GM21529 (cell line): Measurements from ENCODE around the gene TESK1.
"Not testable (repeated sequence)": the region's sequence is repeated elsewhere in the genome, so short reads cannot be mapped to it uniquely, and the experiment has no call there.

Experiments
- ATAC-seq: cut with Tn5 transposase; IDR thresholded peaks from one replicate; pipeline ENCODE4 v1.9.1; 2021; ENCODE audit not compliant: unreplicated experiment

TESK1 gene

GRCh38 chr9:35579130-35579529 lies 25.9 kb upstream of the TESK1 start:
- ATAC-seq = no peak

GRCh38 chr9:35579659-35580227 lies 25.3 kb upstream of the TESK1 start:
- not testable (repeated sequence) for ATAC-seq

GRCh38 chr9:35583521-35583920 lies 21.5 kb upstream of the TESK1 start:
- ATAC-seq = not testable (repeated sequence)

- not testable (repeated sequence) for ATAC-seq
Measured at GRCh38 chr9:35584681-35585080, 20.4 kb upstream of the TESK1 start.

GRCh38 chr9:35588506-35588905 lies 16.6 kb upstream of the TESK1 start:
- not testable (repeated sequence) for ATAC-seq

- ATAC-seq = no peak
Measured at GRCh38 chr9:35593581-35593980, 11.5 kb upstream of the TESK1 start.

- no peak for ATAC-seq
Measured at GRCh38 chr9:35594471-35594870, 10.6 kb upstream of the TESK1 start.

GRCh38 chr9:35596907-35597306 lies 8.2 kb upstream of the TESK1 start:
- ATAC-seq = not testable (repeated sequence)

- no peak for ATAC-seq
Measured at GRCh38 chr9:35598866-35599590, 6.0 kb upstream of the TESK1 start.

- ATAC-seq = no peak
Measured at GRCh38 chr9:35599763-35600604, 5.1 kb upstream of the TESK1 start.

- ATAC-seq = no peak
Measured at GRCh38 chr9:35603506-35603985, 1.5 kb upstream of the TESK1 start.

GRCh38 chr9:35603986-35604577 lies 980 bp upstream of the TESK1 start:
- ATAC-seq = peak; percentile 83

- ATAC-seq = peak; percentile 8
Measured at GRCh38 chr9:35605351-35606137, 482 bp downstream of the TESK1 start.

- ATAC-seq = no peak
Measured at GRCh38 chr9:35606138-35606504, 1.1 kb downstream of the TESK1 start.

GRCh38 chr9:35606726-35607125 lies 1.7 kb downstream of the TESK1 start:
- ATAC-seq = no peak

GRCh38 chr9:35608221-35608620 lies 3.2 kb downstream of the TESK1 start:
- ATAC-seq = no peak

GRCh38 chr9:35609001-35609819 lies 4.1 kb downstream of the TESK1 start:
- no peak for ATAC-seq

- no peak for ATAC-seq
Measured at GRCh38 chr9:35609820-35610163, 4.7 kb downstream of the TESK1 start.

GRCh38 chr9:35611230-35611797 lies 6.3 kb downstream of the TESK1 start:
- ATAC-seq = peak; percentile 58
